ENCODE data around the gene NTNG1. TPM values are rescaled to one million over a fixed set of nuclear protein-coding genes. Genes with fewer than 3 reads are reported as not detected.

Gene NTNG1
- total RNA-seq, 1 donor from 2014 or later: 0.79 TPM

DNA sequence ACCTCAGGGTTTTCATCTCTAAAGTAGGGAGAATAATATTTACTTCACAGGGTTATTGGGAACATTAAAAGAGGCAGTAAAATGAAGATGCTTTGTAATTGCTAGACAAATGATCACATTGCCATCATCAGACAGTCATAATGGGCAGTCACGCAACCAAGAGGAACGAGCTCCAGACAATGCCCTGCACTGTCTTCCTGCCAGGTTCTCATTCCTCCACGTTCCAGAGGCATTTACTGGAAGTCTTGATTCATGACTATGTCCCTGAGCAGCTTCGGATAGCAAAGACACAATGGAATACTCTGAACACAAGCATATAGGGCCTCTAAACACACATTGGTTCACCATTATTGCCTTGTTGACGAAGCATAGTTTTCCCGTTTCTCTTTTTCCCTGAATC is 389.7 kb downstream of the NTNG1 start:
- Histone ChIP-seq H3K4me2 (no peak overlapping the region), H2AFZ (replicated peaks) (no peak overlapping the region), H4K20me1 (ENCODE audit: low read depth) (no peaks in the 10 kb centered on the region), H3K4me1 (no peaks in the 10 kb centered on the region), H3K36me3 (no peaks in the 10 kb centered on the region), H3K27me3 (no peaks in the 10 kb centered on the region), H3K27ac (no peak overlapping the region), H3K9ac (no peak overlapping the region), H3K4me3 (no peak overlapping the region), H3K9me3 (ENCODE audit: low read depth) (no peaks in the 10 kb centered on the region), H3K79me2 (ENCODE audit: low read depth) (no peaks in the 10 kb centered on the region), H3F3A (ENCODE audit: low read depth) (no peaks in the 10 kb centered on the region)
- no peaks in the 10 kb centered on the region for H3K36me3 Mint-ChIP-seq
- H3K9me3 Mint-ChIP-seq: no peaks in the 10 kb centered on the region
- peaks cover 4% of the 10 kb centered on the region for H3K27me3 Mint-ChIP-seq (ENCODE audit: insufficient read depth, low read depth)
- H3K4me3 Mint-ChIP-seq: no peak overlapping the region
- H3K27ac Mint-ChIP-seq: no peak overlapping the region
- TF ChIP-seq, protein P1, sequence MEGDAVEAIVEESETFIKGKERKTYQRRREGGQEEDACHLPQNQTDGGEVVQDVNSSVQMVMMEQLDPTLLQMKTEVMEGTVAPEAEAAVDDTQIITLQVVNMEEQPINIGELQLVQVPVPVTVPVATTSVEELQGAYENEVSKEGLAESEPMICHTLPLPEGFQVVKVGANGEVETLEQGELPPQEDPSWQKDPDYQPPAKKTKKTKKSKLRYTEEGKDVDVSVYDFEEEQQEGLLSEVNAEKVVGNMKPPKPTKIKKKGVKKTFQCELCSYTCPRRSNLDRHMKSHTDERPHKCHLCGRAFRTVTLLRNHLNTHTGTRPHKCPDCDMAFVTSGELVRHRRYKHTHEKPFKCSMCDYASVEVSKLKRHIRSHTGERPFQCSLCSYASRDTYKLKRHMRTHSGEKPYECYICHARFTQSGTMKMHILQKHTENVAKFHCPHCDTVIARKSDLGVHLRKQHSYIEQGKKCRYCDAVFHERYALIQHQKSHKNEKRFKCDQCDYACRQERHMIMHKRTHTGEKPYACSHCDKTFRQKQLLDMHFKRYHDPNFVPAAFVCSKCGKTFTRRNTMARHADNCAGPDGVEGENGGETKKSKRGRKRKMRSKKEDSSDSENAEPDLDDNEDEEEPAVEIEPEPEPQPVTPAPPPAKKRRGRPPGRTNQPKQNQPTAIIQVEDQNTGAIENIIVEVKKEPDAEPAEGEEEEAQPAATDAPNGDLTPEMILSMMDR (IDR thresholded peaks at IDR 0.05): no peak
- no peak for TF ChIP-seq EZH2phosphoT487 (IDR thresholded peaks at IDR 0.05)
- no peak for TF ChIP-seq EZH2 (IDR thresholded peaks at IDR 0.05)
- peaks cover 5% of the 10 kb centered on the region for H3K4me1 Mint-ChIP-seq
- DNase-seq (ENCODE audit: low spot score): no peak

DNA sequence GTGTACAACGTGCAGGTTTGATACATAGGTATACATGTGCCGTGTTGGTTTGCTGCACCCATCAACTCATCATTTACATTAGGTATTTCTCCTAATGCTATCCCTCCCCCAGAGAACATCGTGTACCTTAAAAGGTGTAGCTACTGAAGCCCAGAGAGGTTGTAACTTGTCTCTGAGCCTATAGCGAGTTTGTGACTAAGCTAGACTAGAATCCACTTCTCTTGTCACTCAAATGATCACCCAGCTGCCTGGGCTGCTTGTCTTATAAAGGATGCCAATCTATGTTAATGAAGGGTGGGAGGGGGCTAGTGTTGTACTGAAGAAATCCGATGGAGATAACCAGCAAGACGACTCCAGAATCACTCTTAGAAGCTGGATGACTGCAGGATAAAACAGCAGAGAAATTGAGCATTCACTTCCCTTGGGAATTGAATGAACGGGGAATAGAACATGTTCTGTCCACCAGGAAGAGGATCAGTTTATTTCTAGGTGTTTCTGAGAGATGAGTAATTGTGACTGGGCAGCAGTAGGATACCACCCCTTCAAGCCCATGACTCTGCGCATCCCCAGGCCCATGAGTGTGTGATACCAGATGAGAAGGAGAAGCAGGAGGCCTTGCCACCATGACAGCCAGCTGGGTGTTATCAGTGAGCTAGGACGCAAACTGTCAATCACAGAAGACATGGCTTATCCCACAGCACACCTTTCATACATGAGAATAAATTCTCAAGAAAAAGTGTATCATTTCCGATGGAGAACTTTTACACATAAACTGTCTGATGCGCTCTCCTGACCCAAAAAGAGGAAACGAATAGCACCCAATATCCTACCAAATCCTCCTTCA is 390.4 kb downstream of the NTNG1 start:
- Mint-ChIP-seq H3K4me1 (peaks cover 5% of the 10 kb centered on the region), H3K36me3 (no peaks in the 10 kb centered on the region), H3K27me3 (ENCODE audit: insufficient read depth, low read depth) (peaks cover under 1% of the 10 kb centered on the region), H3K9me3 (no peaks in the 10 kb centered on the region), H3K27ac (no peak overlapping the region), H3K4me3 (no peak overlapping the region)
- no peaks in the 10 kb centered on the region for H3K79me2 ChIP-seq (ENCODE audit: low read depth)
- H3K27me3 ChIP-seq: no peaks in the 10 kb centered on the region
- no peak overlapping the region for H3K4me2 ChIP-seq
- no peaks in the 10 kb centered on the region for H3K36me3 ChIP-seq
- no peak for DNase-seq (ENCODE audit: low spot score)
- H2AFZ ChIP-seq (replicated peaks): no peak overlapping the region
- no peaks in the 10 kb centered on the region for H3K9me3 ChIP-seq (ENCODE audit: low read depth)
- no peaks in the 10 kb centered on the region for H3K4me1 ChIP-seq
- no peak overlapping the region for H3K4me3 ChIP-seq
- TF ChIP-seq, protein P1 (IDR thresholded peaks at IDR 0.05): no peak
- H3K9ac ChIP-seq: no peak overlapping the region
- no peaks in the 10 kb centered on the region for H3F3A ChIP-seq (ENCODE audit: low read depth)
- no peak overlapping the region for H3K27ac ChIP-seq
- H4K20me1 ChIP-seq (ENCODE audit: low read depth): no peaks in the 10 kb centered on the region

DNA sequence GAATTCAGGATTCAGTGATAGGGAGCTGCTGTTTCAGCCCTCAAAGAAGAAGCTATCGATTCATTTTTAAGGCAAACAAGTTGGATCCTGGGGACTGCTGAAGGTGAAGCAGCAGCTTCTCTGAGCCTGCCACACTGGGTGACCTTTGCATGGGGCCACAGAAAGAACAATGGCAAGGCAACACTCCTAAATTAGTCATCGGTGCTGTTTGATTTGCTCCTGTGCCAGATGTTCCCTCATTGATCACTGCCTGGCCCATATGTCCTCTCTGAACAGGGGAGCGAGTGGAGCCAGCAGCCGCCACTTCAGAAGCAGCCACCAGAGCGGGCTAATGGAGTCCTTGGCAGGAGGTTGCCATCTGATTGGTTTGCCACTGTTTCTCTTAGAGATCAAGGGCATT is 391.5 kb downstream of the NTNG1 start:
- Mint-ChIP-seq H3K36me3 (no peaks in the 10 kb centered on the region), H3K27me3 (ENCODE audit: insufficient read depth, low read depth) (no peaks in the 10 kb centered on the region)
- no peaks in the 10 kb centered on the region for H4K20me1 ChIP-seq (ENCODE audit: low read depth)

More for the DNA sequence above, 391.5 kb downstream of the NTNG1 start:
- H3K4me1 ChIP-seq: no peaks in the 10 kb centered on the region
- TF ChIP-seq, protein P1 (IDR thresholded peaks at IDR 0.05): no peak
- no peak for TF ChIP-seq EZH2phosphoT487 (IDR thresholded peaks at IDR 0.05)
- no peak overlapping the region for H3K4me3 Mint-ChIP-seq
- DNase-seq (ENCODE audit: low spot score): no peak
- H3F3A ChIP-seq (ENCODE audit: low read depth): no peaks in the 10 kb centered on the region
- H3K9me3 ChIP-seq (ENCODE audit: low read depth): no peaks in the 10 kb centered on the region
- no peak overlapping the region for H3K4me2 ChIP-seq
- no peaks in the 10 kb centered on the region for H3K9me3 Mint-ChIP-seq
- no peak overlapping the region for H2AFZ ChIP-seq (replicated peaks)
- H3K27ac Mint-ChIP-seq: no peak overlapping the region
- H3K27ac ChIP-seq: no peak overlapping the region
- H3K4me1 Mint-ChIP-seq: peaks cover 3% of the 10 kb centered on the region
- H3K4me3 ChIP-seq: no peak overlapping the region
- H3K9ac ChIP-seq: no peak overlapping the region
- H3K36me3 ChIP-seq: no peaks in the 10 kb centered on the region
- H3K79me2 ChIP-seq (ENCODE audit: low read depth): no peaks in the 10 kb centered on the region
- H3K27me3 ChIP-seq: no peaks in the 10 kb centered on the region

Small RNA genes lying within 50 kb of the gene (small RNA-seq; reads per million reads assigned to genes)
- 0.50 reads per million, percentile 55 among the genes with 10 or more reads in this experiment for gene AC114491.1

Other genes with a start within 250 kb of the NTNG1 start
- gene PRMT6, start 84.4 kb upstream of the NTNG1 start, total RNA-seq (ENCODE audit: low replicate concordance): 33.1 and 40.3 TPM in 2 replicates

All from neural progenitor cell (in vitro differentiated cells).